Nucleus accumbens (tissue), 56 donors: ENCODE results near the gene IRF2BPL.

Experiments
- DNase-seq, 56 donors: peaks; one replicate each; lab custom pipeline; 2025; lab: John Stamatoyannopoulos, UW

IRF2BPL gene

DNA sequence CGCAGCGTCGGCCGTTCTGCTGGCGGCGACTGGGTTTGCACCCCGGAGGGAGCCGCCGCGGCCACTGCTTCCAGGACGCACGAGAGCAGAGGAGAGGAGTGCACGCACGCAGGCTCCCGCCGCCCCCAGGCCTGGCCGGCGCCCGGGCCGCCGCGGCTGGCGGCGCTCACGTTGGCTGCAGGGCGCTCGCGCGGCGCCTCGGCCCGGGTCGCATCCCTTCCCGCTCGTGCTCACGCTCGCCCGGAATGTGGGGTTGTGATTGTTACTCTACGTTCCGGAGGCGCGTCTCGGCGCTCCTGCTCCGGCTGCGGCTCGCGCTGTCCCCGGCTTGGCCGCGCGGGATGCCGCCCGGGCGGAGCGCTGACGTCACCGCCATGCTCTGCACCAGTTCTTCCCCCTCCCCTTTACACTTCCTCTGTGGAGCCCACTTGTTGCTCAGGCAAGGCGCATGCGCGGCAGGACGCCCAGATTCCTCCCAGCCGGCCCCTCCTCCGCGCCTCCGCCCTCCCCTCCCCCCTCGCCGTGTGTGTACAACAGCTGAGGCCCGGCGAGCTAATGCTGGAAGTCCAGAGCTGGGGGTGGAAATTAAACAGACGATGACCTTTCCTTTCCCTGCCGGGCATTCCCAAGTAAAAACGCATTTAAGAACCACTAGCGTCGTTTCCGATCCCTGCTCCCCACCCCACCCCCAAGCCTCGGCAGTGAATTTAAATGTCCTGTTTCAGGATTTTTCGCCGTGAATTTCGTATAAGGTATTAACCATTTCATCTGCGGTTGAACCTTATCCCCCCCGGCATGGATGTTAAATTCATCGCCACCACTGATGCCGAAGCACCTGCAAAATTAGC is at the start of gene IRF2BPL:
Gene IRF2BPL (minus strand): TSS at position 325 of the 848 bp plus-strand sequence. CDS start 916 bp downstream, outside the sequence.
- DNase-seq = peak; percentile 70 to 99 (median 97)

- no peak for DNase-seq
Measured at GRCh38 chr14:77077040-77077439, 48.5 kb upstream of the IRF2BPL start.

- no peak for DNase-seq
Measured at GRCh38 chr14:77076113-77076631, 47.7 kb upstream of the IRF2BPL start.

DNA sequence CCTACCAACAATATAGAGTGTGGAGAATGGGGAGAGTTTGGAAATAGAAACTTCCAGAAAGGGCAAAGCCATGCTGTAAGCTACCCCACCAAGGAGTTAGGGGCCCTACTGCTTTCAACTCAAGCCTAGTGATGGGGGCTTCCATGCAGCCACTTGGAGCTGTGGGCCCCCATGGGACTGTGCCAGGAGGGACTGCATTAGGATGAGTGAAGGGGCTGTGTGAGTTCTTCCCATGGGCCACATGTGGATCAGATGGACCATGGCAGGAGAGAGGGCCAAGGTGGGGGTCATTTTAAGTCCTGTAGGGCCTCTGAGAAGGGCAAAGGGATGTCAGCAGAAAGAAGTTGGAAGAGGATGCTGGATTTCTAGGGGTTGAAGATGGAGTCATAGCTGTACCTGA is 46.5 kb upstream of the IRF2BPL start:
- no peak for DNase-seq

DNA sequence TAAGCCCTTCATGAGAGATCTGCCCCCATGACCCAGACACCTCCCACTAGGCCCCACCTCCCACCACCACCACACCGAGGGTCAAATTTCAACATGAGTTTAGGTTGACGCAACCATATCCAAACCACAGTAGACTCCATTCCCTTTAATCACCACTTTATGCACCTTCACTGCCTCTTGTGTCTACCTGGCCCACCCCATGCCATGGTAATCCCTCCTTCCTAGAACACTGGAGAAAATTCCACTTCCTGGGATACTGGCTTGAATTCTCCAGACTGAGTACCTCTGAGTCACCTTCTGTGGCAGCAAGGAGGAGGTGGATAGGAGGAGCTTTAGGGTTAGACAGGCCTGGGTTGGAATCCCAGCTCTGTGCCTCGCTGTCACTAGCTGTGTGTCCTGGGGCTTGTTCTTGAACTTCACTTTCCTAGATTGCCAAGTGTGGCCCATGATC is 43.5 kb upstream of the IRF2BPL start:
- DNase-seq = no peak

- no peak for DNase-seq
Measured at GRCh38 chr14:77069551-77069950, 41.0 kb upstream of the IRF2BPL start.

DNA sequence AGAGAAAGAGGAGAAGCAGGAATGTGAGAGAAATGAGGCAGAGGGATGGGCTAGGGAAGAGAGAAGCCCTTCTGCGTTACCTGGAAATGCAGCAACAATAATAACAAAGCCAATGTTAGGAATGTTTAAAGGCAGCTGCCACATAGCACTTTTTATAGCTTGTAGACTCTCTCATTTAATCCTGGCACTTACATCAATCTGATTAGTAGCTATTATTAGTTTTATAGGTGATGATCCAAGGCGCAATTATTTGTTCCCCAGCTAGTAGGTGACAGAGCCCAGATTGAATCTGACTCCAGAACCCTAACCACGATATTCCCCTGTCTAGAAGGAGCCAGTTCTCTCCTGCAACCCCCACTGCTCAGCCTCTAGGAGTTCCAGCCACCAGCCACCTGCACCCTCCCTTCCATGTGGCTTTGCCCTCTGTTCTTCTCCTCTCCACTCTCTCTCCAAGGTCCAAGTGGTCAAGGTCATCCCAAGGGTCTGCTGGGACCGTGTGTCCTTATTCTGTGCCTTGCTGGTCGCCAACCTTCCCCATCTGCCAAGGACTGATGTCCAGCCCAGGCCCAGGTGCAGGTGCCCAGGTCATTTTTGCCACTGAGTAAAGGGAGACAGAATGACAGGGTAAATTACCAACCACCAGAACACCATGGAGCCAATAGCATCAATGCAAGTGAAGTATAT is 40.2 kb upstream of the IRF2BPL start:
- no peak for DNase-seq

GRCh38 chr14:77067632-77068516 is 39.4 kb upstream of the IRF2BPL start:
- DNase-seq = peak in 51 of 56 donors; percentile 16 to 84 (median 55)

DNA sequence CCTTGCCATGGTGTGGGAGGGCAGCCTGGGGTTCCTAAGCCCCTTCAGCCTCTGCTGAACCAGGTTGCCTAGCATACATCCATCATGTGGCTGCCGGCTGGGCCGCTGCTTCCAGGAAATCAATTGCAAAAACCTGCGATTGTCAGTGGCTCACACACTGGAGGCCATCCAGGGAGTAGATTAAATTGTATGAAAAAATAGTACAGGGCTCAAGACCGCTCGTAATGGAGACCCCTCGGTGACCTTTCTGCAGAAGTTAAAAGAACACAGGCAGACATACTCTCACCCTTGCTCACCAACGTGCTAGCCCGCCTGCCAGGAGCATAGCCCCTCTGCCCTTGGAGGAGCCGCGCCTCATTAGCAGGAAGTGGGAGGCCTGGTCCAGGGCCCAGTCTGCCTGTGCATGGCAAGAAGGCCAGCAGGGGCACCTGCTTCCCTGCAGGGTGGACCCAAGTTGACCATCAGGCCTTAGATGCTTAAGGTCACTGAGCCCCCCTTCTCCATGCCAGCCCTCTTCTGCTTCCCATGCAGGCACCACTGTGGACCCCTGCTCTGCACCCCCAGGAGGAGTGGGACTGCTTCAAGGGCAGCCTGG is 38.2 kb upstream of the IRF2BPL start:
- DNase-seq = no peak

DNA sequence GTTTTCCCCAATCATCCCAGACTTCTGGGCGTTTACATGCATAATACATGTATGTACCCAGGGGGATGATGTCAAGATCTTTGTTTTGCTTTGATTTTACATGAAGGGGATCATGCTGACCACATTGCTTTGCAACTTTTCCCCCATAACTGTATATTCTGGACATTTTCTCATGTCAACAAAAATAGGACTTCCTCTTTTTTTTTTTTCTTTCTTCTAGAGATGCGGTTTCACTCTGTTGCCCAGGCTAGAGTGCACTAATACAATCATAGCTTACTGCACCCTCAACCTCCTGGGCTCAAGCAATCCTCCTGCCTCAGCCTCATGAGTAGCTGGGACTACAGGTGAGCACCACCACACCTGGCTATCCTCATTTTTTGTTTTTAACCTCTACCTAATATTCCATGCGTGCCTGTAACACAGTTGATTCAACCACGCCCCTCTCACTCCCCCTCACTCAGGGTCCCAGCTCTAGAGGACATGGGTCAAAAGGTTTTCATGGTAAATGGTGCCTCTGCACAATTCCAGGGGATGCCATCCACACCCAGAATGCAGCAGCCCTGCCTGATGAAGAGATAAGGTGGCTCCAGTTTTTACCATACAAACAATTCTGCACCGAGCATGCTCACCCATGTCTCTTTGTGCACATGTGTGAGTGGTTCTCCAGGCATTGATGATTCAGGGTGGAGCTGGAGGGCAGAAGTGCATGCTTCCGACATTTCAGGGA is 37.5 kb upstream of the IRF2BPL start:
- DNase-seq = no peak

DNA sequence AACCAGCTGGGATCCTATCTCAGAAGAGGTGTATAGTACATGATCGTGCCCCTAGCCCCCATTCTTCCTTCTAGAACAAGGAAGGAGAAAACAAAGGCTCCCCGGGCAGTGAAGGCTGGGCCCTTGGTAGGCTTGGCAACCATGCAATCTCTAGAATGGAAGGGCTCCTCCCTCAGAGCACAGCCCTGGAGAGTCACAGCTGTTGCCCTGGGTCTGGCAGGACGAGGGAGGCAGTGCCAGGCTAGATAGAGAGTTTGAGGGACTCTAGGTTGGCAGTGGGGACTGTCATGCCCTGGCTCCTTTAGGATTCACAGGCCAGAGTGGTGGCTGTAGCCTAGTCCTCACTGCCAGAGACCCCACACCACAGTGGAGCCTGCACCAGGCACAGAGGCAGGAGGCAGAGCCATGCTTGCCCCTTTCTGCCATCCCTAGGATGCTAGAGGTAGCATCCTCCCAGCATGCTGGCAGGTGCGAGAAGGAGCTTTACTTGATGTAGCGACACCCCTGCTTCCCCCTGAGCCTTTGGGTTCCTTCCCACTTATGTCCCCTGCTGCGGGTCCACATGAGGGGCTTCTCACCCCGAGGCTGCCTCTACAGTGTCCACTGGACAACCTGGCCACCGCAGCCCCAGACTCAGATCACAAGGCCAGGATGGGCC is 36.1 kb upstream of the IRF2BPL start:
- DNase-seq = peak in 4 of 56 donors; percentile 13 to 26 (median 13)

DNA sequence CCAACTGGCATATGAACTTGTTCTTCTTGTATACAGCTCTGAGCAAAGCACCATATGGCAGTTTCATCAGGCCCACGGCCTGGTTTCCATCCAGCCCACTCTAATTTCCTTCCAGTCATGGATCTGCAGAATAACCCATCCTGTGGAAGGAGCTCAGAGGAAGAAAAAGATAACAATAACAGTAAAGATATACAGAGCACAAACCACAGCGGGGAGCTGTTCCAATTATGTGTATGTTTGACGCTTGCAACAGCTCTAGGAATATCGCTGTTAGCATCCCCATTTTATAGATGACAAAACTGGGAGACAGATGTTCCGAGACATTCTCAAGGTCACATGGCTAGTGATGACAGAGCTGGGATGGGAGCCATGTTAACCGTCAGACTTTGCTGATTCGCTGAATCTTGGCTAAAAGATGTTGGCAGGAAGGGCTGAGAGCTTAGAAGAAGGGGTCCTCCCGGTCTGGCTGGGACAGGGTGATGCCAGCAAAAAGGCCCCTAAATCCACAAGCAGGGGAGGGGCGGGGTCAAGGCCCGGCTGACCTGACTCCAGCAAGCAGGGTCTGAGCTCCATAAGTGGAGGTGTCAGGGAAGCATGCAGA is 35.2 kb upstream of the IRF2BPL start:
- peak in 5 of 56 donors; percentile 10 to 50 (median 15) for DNase-seq

DNA sequence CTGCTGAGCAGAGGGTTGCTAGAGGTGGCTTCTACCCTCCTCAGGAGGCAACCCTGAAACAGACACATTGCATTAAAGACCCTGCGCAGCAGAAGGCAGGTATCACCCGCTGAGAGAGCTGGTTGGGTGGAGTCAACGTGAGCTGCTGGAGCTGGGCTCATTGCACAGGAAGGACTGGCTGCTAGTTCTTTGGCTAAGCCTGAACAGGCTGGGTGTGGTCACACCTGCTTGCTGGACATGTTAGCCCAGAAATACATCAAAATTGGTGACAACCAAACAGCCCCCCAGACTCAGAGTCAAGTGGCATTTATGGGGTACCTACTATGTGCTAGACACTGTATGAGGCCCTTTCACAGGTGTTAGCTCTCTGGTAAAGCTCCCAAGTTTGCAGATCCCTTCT is 33.8 kb upstream of the IRF2BPL start:
- no peak for DNase-seq

GRCh38 chr14:77061630-77062257 is 33.2 kb upstream of the IRF2BPL start:
- no peak for DNase-seq

DNA sequence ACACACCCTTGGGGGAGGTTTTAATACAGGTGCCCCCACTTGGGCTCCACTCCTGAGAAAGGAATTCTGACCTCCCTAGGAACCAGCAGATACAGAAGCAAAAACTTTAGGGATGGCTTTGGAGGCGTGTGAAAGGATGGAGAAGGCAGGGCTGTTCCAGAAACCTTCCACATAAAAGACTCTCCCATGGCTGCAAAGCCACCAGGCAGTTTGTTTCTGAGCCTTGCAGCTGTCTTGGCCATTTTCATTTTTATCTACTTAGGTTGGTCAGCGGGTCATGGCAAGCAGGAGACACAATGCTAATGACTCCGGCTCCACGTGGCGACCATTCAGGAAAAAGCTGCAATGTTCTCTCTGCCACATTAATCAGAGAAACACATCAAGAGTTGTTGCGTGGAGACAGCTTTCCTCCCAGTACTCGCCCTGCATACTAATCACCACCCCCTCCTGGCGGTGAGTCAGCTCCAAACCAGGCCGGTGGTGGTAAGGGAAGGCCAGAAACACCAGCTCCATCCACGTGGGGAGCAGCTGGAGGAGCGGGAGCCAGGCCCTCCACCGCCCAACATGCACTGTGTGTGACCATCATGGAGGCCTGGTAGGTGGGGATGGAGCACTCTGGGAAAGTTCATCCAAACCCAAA is 30.9 kb upstream of the IRF2BPL start:
- DNase-seq = peak; percentile 18 to 91 (median 75)

DNA sequence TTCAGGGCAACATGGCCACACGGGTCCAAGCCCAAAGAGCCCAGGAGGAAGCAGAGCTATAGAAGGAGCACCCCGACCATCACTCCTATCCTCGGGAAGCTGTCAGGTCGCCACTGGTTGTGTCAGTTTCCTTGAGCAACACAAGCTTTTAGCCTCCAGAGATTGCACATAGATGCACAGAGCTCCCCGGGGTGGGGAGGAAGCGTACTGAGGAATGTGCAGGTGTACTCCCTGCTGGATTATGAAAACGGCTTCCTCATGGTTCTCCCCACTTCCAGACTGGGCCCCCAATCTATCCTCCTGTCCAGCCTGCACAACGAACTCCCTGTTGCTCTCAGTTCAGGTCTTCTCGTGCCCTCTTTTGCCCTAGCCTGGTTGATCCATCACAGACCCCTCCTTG is 30.3 kb upstream of the IRF2BPL start:
- DNase-seq = peak in 1 of 56 donors; percentile 31

GRCh38 chr14:77058117-77058516 is 29.6 kb upstream of the IRF2BPL start:
- no peak for DNase-seq
